ENCODE results near the gene KSR2.

KSR2 gene

GRCh38 chr12:117622741-117623140 is 346.0 kb downstream of the KSR2 start:
- TF ChIP-seq CTCF (IDR thresholded peaks at IDR 0.05; ENCODE audit: low read depth, low read length), result no peak
- H3K4me3 ChIP-seq (replicated peaks in 1 of 2; ENCODE audit: low read depth in 2 of 2, low read length in 2 of 2), result no peak overlapping the region
- DNase-seq (ENCODE audit: low read depth in 2 of 2), result no peak

- no peak for DNase-seq (ENCODE audit: low read depth in 2 of 2)
- no peak overlapping the region for H3K4me3 ChIP-seq (replicated peaks in 1 of 2; ENCODE audit: low read depth in 2 of 2, low read length in 2 of 2)
- TF ChIP-seq CTCF (IDR thresholded peaks at IDR 0.05; ENCODE audit: low read depth, low read length), result no peak
Observed at GRCh38 chr12:117622087-117622486, 346.7 kb downstream of the KSR2 start.

- no peak for TF ChIP-seq CTCF (IDR thresholded peaks at IDR 0.05; ENCODE audit: low read depth, low read length)
- no peak overlapping the region for H3K4me3 ChIP-seq (replicated peaks in 1 of 2; ENCODE audit: low read depth in 2 of 2, low read length in 2 of 2)
- DNase-seq (ENCODE audit: low read depth in 2 of 2), result no peak
Observed at GRCh38 chr12:117607778-117608177, 361.0 kb downstream of the KSR2 start.

GRCh38 chr12:117606945-117607344 is 361.8 kb downstream of the KSR2 start:
- TF ChIP-seq CTCF (IDR thresholded peaks at IDR 0.05; ENCODE audit: low read depth, low read length), result no peak
- no peak overlapping the region for H3K4me3 ChIP-seq (replicated peaks in 1 of 2; ENCODE audit: low read depth in 2 of 2, low read length in 2 of 2)
- DNase-seq (ENCODE audit: low read depth in 2 of 2), result no peak

GRCh38 chr12:117606024-117606423 is 362.8 kb downstream of the KSR2 start:
- no peak overlapping the region for H3K4me3 ChIP-seq (replicated peaks in 1 of 2; ENCODE audit: low read depth in 2 of 2, low read length in 2 of 2)
- TF ChIP-seq CTCF (IDR thresholded peaks at IDR 0.05; ENCODE audit: low read depth, low read length), result no peak
- DNase-seq (ENCODE audit: low read depth in 2 of 2), result no peak

GRCh38 chr12:117603316-117604113 is 365.3 kb downstream of the KSR2 start:
- DNase-seq (ENCODE audit: low read depth in 2 of 2), result no peak
- no peak for TF ChIP-seq CTCF (IDR thresholded peaks at IDR 0.05; ENCODE audit: low read depth, low read length)
- H3K4me3 ChIP-seq (replicated peaks in 1 of 2; ENCODE audit: low read depth in 2 of 2, low read length in 2 of 2), result no peak overlapping the region

- no peak for TF ChIP-seq CTCF (IDR thresholded peaks at IDR 0.05; ENCODE audit: low read depth, low read length)
- no peak overlapping the region for H3K4me3 ChIP-seq (replicated peaks in 1 of 2; ENCODE audit: low read depth in 2 of 2, low read length in 2 of 2)
- no peak for DNase-seq (ENCODE audit: low read depth in 2 of 2)
Observed at GRCh38 chr12:117599849-117600248, 368.9 kb downstream of the KSR2 start.
